HG03432 (cell line): ENCODE results near the gene ZMYND8.
"Not testable (repeated sequence)": the region's sequence is repeated elsewhere in the genome, so short reads cannot be mapped to it uniquely, and the experiment has no call there.

Experiments used
- ATAC-seq: cut with Tn5 transposase; IDR thresholded peaks from one replicate; pipeline ENCODE4 v1.9.1; 2021; ENCODE audit warnings: mild to moderate bottlenecking, moderate library complexity; ENCODE audit not compliant: unreplicated experiment

The ZMYND8 gene

GRCh38 chr20:47373206-47373733 is 16.8 kb upstream of the ZMYND8 start:
- ATAC-seq, result no peak

- no peak for ATAC-seq
Observed at GRCh38 chr20:47370850-47371782, 14.6 kb upstream of the ZMYND8 start.

GRCh38 chr20:47370214-47370613 is 13.7 kb upstream of the ZMYND8 start:
- ATAC-seq, result no peak

- no peak for ATAC-seq
Observed at GRCh38 chr20:47368301-47368700, 11.8 kb upstream of the ZMYND8 start.

- not testable (repeated sequence) for ATAC-seq
Observed at GRCh38 chr20:47366301-47366700, 9.8 kb upstream of the ZMYND8 start.

- ATAC-seq, result no peak
Observed at GRCh38 chr20:47365023-47365764, 8.7 kb upstream of the ZMYND8 start.

- no peak for ATAC-seq
Observed at GRCh38 chr20:47362361-47363219, 6.1 kb upstream of the ZMYND8 start.

- no peak for ATAC-seq
Observed at GRCh38 chr20:47361057-47361915, 4.8 kb upstream of the ZMYND8 start.

GRCh38 chr20:47360297-47361056 is 4.0 kb upstream of the ZMYND8 start:
- ATAC-seq, result no peak

- ATAC-seq, result no peak
Observed at GRCh38 chr20:47359530-47360296, 3.2 kb upstream of the ZMYND8 start.

GRCh38 chr20:47358672-47359529 is 2.4 kb upstream of the ZMYND8 start:
- no peak for ATAC-seq

- ATAC-seq, result no peak
Observed at GRCh38 chr20:47358039-47358671, 1.7 kb upstream of the ZMYND8 start.

- ATAC-seq, result peak; percentile 52
Observed at GRCh38 chr20:47357296-47358038, 968 bp upstream of the ZMYND8 start.

- no peak for ATAC-seq
Observed at GRCh38 chr20:47356220-47356525, 326 bp downstream of the ZMYND8 start.

- ATAC-seq, result no peak
Observed at GRCh38 chr20:47355489-47356219, 845 bp downstream of the ZMYND8 start.
